HK-2 (cell line): Measurements from ENCODE around the gene YTHDF2.
"Not testable (repeated sequence)": the region's sequence is repeated elsewhere in the genome, so short reads cannot be mapped to it uniquely, and the experiment has no call there.

ENCODE experiments used
- DNase-seq: peaks from one replicate; pipeline ENCODE4 v3.0.0-alpha.2; 2018; ENCODE audit not compliant: unreplicated experiment

Gene YTHDF2

DNA sequence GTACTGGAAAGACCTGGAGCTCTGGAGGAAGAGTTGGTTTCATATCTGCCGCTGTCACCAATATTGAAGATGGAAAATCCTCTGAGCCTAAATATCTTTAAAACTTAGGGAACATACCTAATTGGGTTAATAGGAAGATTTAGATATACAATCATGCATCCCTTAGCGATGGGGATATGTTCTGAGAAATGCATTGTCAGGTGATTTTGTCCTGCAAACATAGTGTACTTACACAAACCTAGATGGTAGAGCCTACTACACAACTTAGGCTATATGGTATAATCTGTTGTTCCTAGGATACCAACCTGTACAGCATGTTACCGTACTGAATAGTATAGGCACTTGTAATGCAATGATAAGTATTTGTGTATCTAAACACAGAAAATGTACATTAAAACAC lies 22.5 kb downstream of the YTHDF2 start:
- no peak for DNase-seq

GRCh38 chr1:28761189-28761588 lies 24.4 kb downstream of the YTHDF2 start:
- DNase-seq, result no peak

- DNase-seq, result no peak
These were observed 29.9 kb downstream of the YTHDF2 start for GRCh38 chr1:28766532-28767183.

GRCh38 chr1:28770601-28771165 lies 33.9 kb downstream of the YTHDF2 start:
- no peak for DNase-seq

- not testable (repeated sequence) for DNase-seq
These were observed 35.2 kb downstream of the YTHDF2 start for GRCh38 chr1:28771921-28772320.

GRCh38 chr1:28773105-28773504 lies 36.4 kb downstream of the YTHDF2 start:
- DNase-seq, result no peak

DNA sequence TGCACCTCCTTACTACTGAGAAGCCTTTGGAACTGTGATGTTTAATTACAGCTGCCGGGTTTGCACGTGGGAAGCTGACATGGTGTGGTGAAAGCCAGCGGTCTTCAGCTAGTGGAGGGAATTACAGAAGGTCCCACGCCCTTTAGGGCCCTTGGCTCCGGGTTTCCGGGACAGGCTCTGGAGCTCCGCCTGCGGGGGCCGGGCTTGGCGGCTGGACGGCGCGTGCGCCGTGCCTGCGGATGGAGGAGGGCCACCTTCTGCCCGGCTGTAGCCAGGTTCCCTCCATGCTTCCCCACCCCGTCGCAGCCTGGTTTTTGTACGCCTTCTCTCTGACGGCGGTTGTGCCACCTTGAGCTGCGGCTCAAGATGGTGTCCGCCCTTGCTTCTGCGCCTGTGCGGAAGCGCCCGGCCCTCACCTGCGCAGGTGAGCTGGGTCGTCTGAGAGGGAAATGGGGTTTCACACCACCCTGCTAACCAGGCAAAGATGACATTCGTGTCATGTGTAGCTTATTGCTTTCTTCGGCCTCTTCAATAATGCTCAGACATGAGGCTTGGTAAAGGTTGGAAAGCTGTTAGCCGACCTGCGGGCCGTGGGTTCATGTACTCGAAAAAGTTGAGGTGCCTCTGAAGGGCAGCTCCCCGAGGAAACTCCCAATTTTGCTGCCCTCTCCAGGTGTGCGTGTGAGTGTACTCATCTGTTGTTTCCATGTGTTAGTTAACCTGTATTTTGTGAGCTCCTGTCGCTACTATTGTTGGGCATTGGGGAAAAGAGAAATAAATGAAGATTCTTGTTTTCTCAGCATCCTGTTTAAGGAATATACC lies 38.6 kb downstream of the YTHDF2 start:
- DNase-seq, result no peak

- DNase-seq, result no peak
These were observed 39.6 kb downstream of the YTHDF2 start for GRCh38 chr1:28776341-28776740.

DNA sequence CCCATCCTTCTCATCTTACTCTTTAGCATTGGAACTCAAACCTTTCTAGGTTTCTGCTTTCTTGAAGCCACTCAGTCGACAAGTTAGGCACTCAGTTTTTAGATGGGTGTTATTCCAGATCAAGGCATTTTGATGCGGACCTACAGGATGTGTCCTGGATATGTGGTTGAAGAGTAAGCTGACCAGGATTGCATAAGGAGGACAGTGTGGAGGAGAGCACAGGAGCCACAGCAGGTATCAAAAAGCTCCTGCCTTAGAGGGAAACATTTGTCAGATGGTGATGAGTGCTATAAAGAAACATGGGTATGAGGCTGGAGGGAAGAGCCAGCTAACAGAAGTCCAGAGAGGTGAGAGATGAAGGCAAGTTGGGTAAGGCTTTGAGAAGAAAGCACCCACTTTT lies 41.3 kb downstream of the YTHDF2 start:
- no peak for DNase-seq

GRCh38 chr1:28779751-28780408 lies 43.1 kb downstream of the YTHDF2 start:
- no peak for DNase-seq

DNA sequence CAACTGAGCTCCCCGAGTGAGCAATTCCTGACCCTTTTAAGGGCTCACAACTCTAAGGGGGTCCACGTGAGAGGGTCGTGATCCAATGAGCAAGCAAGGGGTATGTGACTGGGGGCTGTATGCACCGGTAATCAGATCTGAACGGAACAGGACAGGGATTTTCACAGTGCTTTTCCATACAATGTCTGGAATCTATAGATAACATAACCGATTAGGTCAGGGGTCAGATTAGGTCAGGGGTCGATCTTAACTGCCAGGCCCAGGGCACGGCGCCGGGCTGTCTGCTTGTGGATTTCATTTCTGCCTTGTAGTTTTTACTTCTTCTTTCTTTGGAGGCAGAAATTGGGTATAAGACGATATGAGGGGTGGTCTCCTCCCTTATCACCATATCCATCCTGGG lies 44.6 kb downstream of the YTHDF2 start:
- no peak for DNase-seq

DNA sequence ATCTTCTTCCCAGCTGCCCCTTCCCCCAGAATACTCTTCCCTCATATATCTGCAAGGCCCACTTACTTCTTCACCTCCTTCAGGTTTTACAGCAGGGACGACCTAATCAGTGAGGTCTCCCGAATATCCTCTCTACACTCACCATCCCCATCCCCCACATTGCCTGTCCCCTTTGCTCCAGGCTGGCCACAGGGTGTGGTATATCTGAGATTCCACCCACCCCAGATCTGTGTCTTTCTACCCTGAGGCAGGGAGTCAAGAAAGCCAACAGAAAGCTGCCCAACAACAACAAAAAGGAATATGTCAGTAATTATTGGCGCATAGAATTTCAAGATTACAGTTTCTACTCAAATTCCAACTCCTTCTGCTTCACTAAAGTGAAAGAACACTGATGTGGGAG lies 45.3 kb downstream of the YTHDF2 start:
- no peak for DNase-seq

DNA sequence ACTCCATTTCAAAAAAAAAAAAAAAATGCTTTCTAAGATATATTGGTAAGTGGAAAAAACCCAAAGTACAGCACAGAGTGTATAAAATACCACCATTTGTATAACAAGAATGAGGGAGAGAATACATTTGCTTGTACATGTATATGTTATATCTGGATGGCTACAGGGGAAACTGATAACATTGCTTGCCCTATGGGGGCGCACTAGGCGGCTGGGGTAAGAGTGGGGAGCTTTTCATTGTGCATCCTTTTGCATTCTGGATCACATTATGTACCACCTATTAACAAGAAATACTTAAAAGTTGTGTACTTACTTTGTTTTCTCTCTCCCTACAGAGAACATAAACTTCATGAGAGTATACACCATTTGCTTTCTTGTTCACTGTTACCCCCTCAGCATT lies 46.6 kb downstream of the YTHDF2 start:
- no peak for DNase-seq

GRCh38 chr1:28789412-28789811 lies 52.7 kb downstream of the YTHDF2 start:
- no peak for DNase-seq

- DNase-seq, result no peak
These were observed 53.1 kb downstream of the YTHDF2 start for GRCh38 chr1:28789816-28790215.

DNA sequence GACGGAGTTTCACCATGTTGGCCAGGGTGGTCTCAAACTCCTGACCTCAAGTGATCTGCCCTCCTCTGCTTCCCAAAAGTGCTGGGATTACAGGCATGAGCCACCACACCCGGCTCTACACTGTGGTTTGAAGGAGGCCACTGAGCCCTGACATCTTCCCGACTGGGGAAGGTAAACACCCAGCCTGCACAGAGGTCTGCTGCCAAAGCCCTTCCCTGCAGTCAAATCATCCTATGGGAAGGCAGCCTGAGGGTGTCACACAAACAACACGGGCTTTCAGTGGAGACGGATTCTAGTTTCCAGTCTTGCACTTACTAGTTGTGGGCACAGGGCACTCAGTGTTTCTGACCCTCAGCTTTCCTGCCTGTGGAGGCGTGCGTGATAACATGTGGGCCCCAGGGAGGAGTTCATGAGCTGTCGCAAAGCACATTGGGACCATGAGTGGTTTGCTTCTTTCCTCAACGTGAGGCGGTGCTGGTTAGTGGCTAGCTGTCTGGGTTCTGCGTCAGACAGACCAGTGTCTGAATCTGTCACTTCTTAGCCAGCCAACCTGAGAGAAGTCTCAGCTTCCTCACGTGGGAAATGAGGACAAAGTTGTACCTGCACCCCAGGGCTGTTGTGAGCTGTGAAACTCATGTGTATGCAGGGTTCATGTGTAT lies 53.8 kb downstream of the YTHDF2 start:
- DNase-seq, result no peak

DNA sequence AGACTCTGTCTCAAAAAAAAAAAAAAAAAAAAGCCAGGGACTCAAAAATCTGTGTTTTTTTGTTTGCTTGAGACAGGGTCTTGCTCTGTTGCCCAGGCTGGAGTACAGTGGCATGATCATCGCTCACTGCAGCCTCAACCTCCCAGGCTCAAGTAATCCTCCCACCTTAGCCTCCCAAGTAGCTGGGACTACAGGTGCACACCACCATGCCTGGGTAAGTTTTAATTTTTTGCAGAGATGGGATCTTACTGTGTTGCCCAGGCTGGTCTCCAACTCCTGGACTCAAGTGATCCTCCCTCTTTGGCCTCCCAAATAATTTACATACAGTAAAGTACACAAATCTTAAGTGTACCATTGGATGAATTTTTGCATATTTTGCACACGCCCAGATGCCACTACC lies 55.2 kb downstream of the YTHDF2 start:
- DNase-seq, result not testable (repeated sequence)

DNA sequence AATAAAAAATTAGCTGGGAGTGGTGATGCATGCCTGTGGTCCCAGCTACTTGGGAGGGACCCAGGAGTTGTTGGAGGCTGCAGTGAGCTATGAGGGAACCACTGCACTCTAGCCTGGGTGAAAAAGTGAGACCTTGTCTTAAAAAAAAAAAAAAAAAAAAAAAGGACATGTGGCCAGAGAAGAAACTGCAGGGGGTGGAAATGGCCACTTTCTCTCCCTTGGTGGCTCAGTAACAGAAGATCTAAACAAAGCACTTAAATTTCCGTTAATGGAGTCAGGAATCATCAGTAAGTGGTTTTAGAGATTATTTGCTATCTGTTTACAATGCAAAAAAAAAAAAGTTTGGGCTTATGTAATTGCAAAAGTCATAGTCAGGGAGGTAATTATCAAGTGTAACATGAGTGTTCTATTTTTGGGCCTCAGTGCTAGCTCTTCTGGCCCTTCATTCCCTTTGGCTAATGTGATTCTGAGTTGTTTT lies 55.9 kb downstream of the YTHDF2 start:
- DNase-seq, result no peak

- DNase-seq, result not testable (repeated sequence)
These were observed 57.8 kb downstream of the YTHDF2 start for GRCh38 chr1:28794582-28794981.

DNA sequence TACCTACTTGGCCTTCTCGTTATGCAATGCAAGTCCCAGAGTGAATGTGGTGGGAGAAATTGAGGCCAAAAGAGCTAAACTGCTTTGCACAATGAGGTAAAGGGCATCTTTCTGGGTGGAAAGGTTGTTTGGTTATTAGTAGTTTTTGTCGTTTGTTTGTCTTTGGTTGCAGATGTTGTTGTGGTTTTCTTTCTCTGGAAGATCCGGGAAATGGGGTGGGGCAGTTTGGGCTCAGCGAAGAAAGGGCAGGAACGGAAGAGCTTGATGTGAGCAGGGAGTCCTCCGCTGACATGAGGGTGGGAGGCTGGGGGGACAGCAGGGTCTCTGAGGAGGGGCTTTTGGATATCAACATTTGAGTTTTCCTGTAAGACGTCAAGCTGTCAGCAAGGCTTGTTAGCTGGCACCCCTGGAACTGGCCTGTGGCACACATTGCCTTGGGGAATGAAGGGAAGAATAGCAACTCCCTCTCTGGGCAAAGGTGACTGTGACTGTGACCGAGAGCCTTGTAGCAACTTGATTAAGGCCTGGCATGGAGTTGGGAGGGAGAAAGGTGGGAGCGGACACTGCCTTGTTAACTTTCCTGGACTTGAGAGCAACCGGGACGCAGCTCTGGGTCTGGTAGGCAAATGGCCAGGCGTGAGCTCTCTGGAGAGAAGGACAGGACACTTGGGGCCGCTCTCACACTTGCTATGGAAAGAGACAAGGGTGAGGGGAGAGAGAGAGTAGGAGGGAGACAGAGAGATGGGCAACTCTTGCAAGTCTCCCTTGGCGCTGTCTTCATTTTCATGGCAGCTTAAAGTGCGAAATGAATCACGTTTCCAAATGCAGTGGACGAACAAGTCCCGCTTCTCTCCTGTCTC lies 59.8 kb downstream of the YTHDF2 start:
- DNase-seq, result no peak

DNA sequence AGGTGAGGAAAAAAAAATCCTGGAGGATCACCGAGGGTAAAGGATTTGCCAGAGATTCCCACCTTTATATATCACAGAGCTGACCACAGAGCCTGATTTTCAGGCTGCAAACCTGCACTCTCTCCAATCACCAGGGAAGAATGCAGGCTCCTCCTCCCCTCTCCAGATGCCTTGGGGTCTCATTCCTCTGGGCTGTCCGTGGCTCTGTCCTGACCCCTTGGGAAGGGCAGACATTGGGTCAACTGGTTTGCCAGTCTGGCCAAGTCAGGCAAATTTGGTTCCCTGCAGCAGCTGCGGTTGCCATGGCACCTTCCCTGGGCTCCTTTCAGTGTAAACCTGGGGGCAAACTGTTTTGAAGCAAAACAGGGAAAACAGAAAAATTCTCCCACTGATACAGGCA lies 63.6 kb downstream of the YTHDF2 start:
- DNase-seq, result no peak
